GM06990 (cell line): ENCODE results near the gene BCL2L13.
A peak's percentile ranks its signal among the peaks of the same experiment; 100 is the strongest.

Source experiments
- DNase-seq: peaks from one replicate; pipeline ENCODE4 v3.0.0-alpha.2; 2011; ENCODE audit not compliant: insufficient read length; ENCODE audit errors: extremely low read depth
- H3K27me3 ChIP-seq: replicated peaks from 2 replicates; pipeline ENCODE4 v1.6.0; 2011; ENCODE audit warnings: low read length; ENCODE audit not compliant: control insufficient read depth, insufficient read depth
- H3K36me3 ChIP-seq: 2 replicates; pipeline ENCODE4 v1.5.1; 2011; ENCODE audit warnings: low read length; ENCODE audit not compliant: control insufficient read depth, insufficient read depth
- H3K4me3 ChIP-seq: replicated peaks from 2 replicates; pipeline ENCODE4 v1.5.1; 2011; ENCODE audit warnings: low read depth, mild to moderate bottlenecking, control low read depth, low read length
- CTCF ChIP-seq: IDR thresholded peaks from 2 replicates; pipeline ENCODE4 v1.5.1; 2011; ENCODE audit warnings: low read length, control low read depth, mild to moderate bottlenecking, inconsistent platforms; ENCODE audit not compliant: insufficient read depth, poor library complexity, severe bottlenecking

BCL2L13 gene

GRCh38 chr22:17770180-17771077 lies 131.9 kb downstream of the BCL2L13 start:
- Histone ChIP-seq H3K4me3 (no peak overlapping the region), H3K36me3 (peaks cover 1% of the 10 kb centered on the region), H3K27me3 (no peaks in the 10 kb centered on the region)
- no peak for TF ChIP-seq CTCF
- DNase-seq: no peak

GRCh38 chr22:17772249-17772957 lies 133.8 kb downstream of the BCL2L13 start:
- no peak for DNase-seq
- Histone ChIP-seq H3K36me3 (peaks cover 1% of the 10 kb centered on the region), H3K4me3 (peak overlapping the region; percentile 69), H3K27me3 (no peaks in the 10 kb centered on the region)
- TF ChIP-seq CTCF: no peak

DNA sequence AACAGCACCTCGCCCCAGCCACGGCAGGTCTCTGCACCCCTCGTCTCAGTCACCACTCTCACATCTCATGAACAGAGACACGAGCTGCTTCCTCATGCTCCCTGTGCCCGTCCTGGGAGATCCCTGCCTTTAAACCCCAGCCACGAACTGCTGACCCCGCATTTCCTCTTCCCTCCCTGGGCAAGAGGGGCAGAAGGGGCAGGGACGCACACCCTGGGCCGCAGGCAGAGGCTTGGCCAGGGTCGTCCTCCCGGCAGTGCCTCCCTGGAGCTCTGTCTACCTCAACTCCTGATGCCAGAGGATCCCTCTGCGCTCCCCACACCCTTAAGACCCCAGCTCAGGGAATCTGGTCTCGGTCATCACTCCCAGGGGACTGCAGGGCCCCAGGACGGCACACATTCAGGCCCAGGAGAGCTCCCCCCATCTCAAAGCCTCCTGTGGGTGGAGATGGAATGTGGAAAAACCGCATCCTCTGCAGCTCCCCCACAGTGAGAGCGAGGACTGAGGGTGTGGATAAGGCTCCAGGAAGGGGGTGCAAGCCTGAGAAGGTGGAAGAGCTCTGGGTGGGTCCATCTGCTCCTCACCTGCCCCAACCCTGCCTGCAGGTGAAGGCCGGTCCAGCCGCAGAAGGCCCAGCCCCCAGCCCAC lies 134.5 kb downstream of the BCL2L13 start:
- peaks cover 1% of the 10 kb centered on the region for H3K36me3 ChIP-seq
- peak overlapping the region; percentile 69 for H3K4me3 ChIP-seq
- no peak for TF ChIP-seq CTCF
- no peak for DNase-seq
- no peaks in the 10 kb centered on the region for H3K27me3 ChIP-seq

DNA sequence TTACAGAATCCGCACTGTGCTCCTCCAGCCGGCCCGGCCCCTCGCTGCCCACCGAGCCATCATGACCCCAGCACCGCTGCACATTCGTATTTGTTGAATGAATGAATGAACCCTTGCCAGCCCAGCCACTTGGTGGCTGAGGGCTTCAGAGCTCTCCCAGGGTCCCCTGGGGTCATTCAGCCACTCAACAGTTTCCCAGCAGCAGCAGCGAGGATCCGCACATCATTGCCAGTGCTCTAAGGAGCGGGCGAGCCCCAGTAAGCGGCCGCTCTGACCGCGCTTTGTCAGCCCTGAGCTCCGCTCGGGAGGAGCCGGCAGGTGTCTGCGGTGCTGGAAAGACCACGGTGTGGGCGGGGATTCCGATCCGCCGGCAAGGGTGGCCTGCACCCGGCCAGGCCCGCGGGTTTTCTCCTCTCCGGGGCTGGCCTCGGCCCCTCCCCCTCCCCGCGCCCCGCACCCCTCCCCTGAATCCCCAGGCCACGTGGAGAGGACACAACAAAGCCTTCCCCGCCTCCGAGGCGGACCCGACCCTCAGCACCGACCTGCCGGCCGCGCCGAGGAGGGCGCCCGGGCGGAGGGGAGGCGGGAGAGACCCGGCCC lies 135.1 kb downstream of the BCL2L13 start:
- DNase-seq: peak; percentile 76
- TF ChIP-seq CTCF: no peak
- peak overlapping the region; percentile 69 for H3K4me3 ChIP-seq
- no peaks in the 10 kb centered on the region for H3K27me3 ChIP-seq
- H3K36me3 ChIP-seq: peaks cover 1% of the 10 kb centered on the region; the same call in 1 of the 2 replicates

DNA sequence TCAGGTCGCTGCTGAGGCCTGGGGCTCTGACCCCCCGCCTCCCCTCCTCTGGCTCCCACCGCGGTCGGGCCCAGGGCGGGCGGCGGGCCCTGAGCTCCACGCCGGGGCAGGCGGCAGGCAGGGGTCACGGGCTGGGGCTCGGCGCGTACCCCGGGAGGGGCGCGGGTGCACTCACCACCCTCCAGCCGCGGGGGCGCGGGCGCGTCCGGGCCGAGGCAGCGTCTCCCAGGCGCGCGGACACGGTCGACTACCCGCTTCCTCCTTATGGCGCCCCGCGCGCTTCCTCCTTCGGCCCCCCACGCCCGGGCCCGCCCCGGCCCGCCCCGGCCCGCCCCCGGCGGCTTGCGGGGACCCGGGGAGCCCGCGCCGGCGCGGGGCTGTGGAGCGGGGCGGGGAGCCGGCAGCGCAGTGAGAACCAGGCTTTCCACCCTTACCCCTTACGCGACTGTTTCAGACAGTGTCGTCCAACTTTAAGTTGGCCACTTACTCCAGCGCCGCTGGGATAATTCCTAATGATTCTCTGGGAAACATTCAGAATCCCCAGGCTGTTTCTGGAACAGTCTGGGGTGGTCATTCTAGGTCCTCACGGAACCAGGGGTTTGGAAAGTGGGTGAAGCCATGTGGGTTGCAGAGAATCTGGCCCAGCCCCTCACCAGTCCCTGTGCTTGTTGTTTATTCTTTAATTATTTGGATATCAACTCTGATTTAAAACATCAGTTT lies 135.8 kb downstream of the BCL2L13 start, which contains the start of gene BID:
Gene BID, minus strand, starts transcription at position 264 of the 720 bp plus-strand sequence. CDS start 24,353 bp downstream, outside the sequence.
- H3K36me3 ChIP-seq: peaks cover 1% of the 10 kb centered on the region; the same call in 1 of the 2 replicates
- peak within 1 kb of the TSS; percentile 69 for H3K4me3 ChIP-seq
- no peaks in the 10 kb centered on the region for H3K27me3 ChIP-seq
- peak; percentile 73 for DNase-seq
- TF ChIP-seq CTCF: no peak
